Osteocyte (in vitro differentiated cells): ENCODE measurements around the gene AK1. TPM values are rescaled to one million over a fixed set of nuclear protein-coding genes. Genes with fewer than 3 reads are reported as not detected.

Source experiments
- DNase-seq: peaks from one replicate; pipeline ENCODE4 v3.0.0; 2021; ENCODE audit warnings: mixed read lengths; ENCODE audit not compliant: unreplicated experiment; ENCODE audit errors: extremely low spot score
- H3K27ac Mint-ChIP-seq: one replicate; pipeline ENCODE4 v1.8.0; 2021; ENCODE audit warnings: mild to moderate bottlenecking, mixed read lengths; ENCODE audit not compliant: unreplicated experiment
- H3K27me3 Mint-ChIP-seq: one replicate; pipeline ENCODE4 v1.8.0; 2021; ENCODE audit warnings: mixed read lengths; ENCODE audit not compliant: unreplicated experiment
- H3K36me3 Mint-ChIP-seq: one replicate; pipeline ENCODE4 v1.8.0; 2021; ENCODE audit warnings: mixed read lengths; ENCODE audit not compliant: unreplicated experiment
- H3K4me1 Mint-ChIP-seq: one replicate; pipeline ENCODE4 v1.8.0; 2021; ENCODE audit warnings: mixed read lengths; ENCODE audit not compliant: unreplicated experiment
- H3K4me3 Mint-ChIP-seq: one replicate; pipeline ENCODE4 v1.8.0; 2021; ENCODE audit warnings: mild to moderate bottlenecking, moderate library complexity, mixed read lengths; ENCODE audit not compliant: unreplicated experiment
- H3K9me3 Mint-ChIP-seq: one replicate; pipeline ENCODE4 v1.8.0; 2021; ENCODE audit warnings: mixed read lengths; ENCODE audit not compliant: unreplicated experiment
- CTCF ChIP-seq: fragments of 200-600 bp; sonication (generic); IDR thresholded peaks from 2 replicates; pipeline ENCODE4 v1.5.0; 2021; ENCODE audit warnings: antibody characterized with exemption, mild to moderate bottlenecking, moderate library complexity
- total RNA-seq: library from RNA; stranded (reverse); gene quantifications from 2 replicates; pipeline ENCODE4 v1.2.1, GENCODE V29; 2021

The AK1 gene
- total RNA-seq, 1 donor from 2014 or later, result 57.6 TPM

DNA sequence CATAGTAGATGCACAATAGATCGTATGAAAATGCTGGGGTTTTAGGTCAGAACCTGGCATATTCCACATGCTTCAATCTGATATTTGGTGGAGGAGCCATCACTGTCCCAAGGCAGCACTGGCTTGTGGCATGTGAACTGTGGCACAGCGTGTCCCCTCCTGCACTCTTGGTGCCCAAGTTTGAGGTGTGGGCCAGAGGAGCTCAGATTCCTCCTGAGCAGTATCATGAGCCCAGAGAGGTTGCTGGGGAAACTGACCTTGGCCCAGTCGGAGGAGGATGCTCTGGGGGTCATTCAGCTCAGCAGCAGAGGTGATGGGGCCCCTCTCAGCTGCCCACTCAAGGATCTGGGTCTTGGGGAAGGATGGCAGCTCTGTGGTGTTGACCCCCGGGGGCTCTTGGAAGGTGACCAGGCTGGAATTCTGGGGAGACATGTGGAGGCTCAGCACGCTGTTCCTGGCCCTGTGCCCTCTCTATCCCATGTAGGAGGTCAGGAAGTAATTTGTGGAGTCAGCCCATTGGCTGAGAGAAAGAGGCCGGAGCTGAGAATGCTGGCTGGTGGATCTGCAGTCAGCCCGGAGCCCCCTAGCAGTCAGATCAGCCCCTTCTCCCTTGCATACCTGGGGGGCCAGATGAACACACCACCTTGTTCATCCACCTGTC, 51.1 kb downstream of the AK1 start:
- peaks cover 21% of the 10 kb centered on the region for H3K36me3 Mint-ChIP-seq
- H3K9me3 Mint-ChIP-seq, result no peaks in the 10 kb centered on the region
- no peak for TF ChIP-seq CTCF
- no peak overlapping the region for H3K27ac Mint-ChIP-seq
- peaks cover 26% of the 10 kb centered on the region for H3K4me1 Mint-ChIP-seq
- H3K4me3 Mint-ChIP-seq, result no peak overlapping the region
- H3K27me3 Mint-ChIP-seq, result no peaks in the 10 kb centered on the region
- DNase-seq, result no peak

DNA sequence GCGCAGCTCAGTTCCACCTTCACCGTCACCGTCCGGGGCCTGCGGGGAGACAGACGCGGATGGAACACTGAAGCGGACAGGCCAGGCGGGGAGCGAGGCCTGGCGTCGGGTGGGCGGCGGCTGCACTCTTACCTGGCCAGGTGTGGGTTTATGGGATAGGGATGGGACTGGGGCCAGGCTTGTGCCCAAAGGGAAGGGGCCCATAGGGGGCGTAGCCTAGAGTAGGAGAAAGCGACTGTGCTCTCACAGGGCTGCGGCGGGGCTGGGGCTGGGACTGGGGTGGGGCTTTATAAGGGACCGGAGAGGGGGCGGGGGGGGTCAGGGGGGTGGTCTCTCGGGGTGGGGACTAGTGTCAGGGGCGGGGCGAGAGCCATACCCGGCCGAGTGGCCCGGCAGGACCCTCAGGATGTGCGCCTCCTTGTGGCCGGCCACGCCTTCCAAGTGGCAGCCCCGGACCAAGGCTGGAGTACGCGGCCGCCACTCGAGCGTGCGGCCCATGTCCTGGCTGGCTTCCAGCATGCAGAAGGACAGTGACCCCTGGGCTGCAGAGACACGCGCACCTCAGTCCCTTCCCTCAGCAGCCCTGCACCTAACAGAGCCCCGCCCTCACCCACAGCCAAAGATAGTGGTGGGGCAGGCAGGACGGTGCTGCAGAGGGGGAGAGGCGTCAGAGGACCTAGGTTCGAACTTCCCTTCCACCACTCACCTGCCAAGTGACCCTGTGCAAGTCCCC, 52.0 kb downstream of the AK1 start:
- Mint-ChIP-seq H3K4me3 (no peak overlapping the region), H3K36me3 (peaks cover 23% of the 10 kb centered on the region), H3K27me3 (no peaks in the 10 kb centered on the region), H3K27ac (peak overlapping the region; percentile 41), H3K4me1 (peaks cover 22% of the 10 kb centered on the region), H3K9me3 (no peaks in the 10 kb centered on the region)
- peak; percentile 41 for TF ChIP-seq CTCF
- DNase-seq, result no peak

GRCh38 chr9:127822108-127822507, 55.4 kb downstream of the AK1 start:
- no peak for TF ChIP-seq CTCF
- H3K27ac Mint-ChIP-seq, result no peak overlapping the region
- no peak for DNase-seq
- no peaks in the 10 kb centered on the region for H3K27me3 Mint-ChIP-seq
- H3K36me3 Mint-ChIP-seq, result peaks cover 20% of the 10 kb centered on the region
- H3K4me3 Mint-ChIP-seq, result no peak overlapping the region
- H3K4me1 Mint-ChIP-seq, result peaks cover 3% of the 10 kb centered on the region
- no peaks in the 10 kb centered on the region for H3K9me3 Mint-ChIP-seq

DNA sequence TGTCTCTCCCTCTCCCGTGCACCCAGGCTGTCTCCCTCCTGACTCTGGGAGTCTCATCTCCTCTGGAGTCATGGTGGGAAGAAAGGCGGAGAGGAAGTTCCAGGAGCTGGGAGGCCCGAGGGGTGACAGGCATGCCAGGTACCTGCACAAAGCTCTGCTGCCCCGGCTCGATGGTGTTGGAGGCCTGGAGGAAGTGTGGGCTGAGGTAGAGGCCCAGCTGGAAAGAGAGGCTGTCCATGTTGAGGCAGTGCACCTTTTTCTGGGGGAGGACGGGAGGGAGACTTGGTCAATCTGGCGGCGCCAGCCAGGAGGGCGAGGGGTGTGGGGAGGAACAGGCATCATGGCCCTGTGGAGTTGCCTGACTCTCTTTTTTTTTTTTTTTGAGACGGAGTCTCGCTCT, 58.9 kb downstream of the AK1 start:
- no peak for DNase-seq
- Mint-ChIP-seq H3K4me1 (no peaks in the 10 kb centered on the region), H3K27ac (no peak overlapping the region), H3K9me3 (no peaks in the 10 kb centered on the region), H3K36me3 (peaks cover 13% of the 10 kb centered on the region), H3K4me3 (no peak overlapping the region), H3K27me3 (no peaks in the 10 kb centered on the region)
- TF ChIP-seq CTCF, result no peak

- H3K27ac Mint-ChIP-seq, result peak overlapping the region; percentile 28
- no peaks in the 10 kb centered on the region for H3K4me1 Mint-ChIP-seq
- peaks cover 13% of the 10 kb centered on the region for H3K36me3 Mint-ChIP-seq
- no peak for DNase-seq
- TF ChIP-seq CTCF, result no peak
- H3K27me3 Mint-ChIP-seq, result no peaks in the 10 kb centered on the region
- H3K9me3 Mint-ChIP-seq, result no peaks in the 10 kb centered on the region
- H3K4me3 Mint-ChIP-seq, result no peak overlapping the region
Measured at GRCh38 chr9:127817881-127818434, 59.5 kb downstream of the AK1 start.
